C1 segment of cervical spinal cord (tissue), 14 donors: ENCODE results near the gene SMYD3.
"Not testable (repeated sequence)": the region's sequence is repeated elsewhere in the genome, so short reads cannot be mapped to it uniquely, and the experiment has no call there.

Experiments
- DNase-seq, 14 donors: peaks; one replicate each; lab custom pipeline; 2025; lab: John Stamatoyannopoulos, UW

The SMYD3 gene

GRCh38 chr1:245776139-245776538, 730.9 kb downstream of the SMYD3 start:
- DNase-seq, result no peak

- not testable (repeated sequence) for DNase-seq
Measured at GRCh38 chr1:245774931-245775330, 732.1 kb downstream of the SMYD3 start.

GRCh38 chr1:245774196-245774595, 732.9 kb downstream of the SMYD3 start:
- DNase-seq, result no peak

DNA sequence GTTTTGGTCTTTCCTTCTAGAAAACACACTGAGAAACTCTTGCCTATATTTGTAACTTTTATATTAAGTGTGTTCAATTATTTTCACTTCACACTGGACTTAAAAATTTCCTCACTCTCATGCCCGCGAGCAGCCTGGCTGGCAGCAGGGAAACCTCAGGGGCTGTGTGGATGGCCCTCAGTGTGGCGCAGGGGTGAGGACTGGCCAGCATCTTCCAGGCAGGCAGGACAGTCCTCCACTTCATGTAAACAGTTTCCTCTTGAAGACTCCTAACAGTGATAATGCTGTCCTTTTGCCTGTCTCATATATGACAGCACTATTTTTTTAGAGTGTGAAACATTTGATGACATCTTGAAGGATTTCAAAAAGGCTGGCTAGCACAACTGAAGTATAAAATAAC, 733.7 kb downstream of the SMYD3 start:
- no peak for DNase-seq

DNA sequence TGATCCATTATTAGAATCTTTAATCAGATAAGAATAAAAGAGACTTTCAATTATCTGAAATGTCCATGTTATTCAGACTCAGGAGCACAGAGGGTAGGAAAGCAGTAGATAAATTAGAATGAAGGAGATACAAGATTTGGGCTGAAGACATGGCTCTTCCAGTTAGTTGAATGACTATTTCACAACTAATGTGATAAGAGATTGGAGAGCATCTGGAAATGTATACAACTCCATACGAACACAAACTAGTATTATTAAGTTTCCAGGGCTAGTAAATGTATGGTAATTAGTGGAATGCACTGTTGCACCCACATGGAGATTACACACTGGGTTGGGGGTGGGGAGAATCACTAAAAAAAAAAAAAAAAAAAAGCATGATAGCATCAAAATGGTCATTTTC, 734.3 kb downstream of the SMYD3 start:
- no peak for DNase-seq

DNA sequence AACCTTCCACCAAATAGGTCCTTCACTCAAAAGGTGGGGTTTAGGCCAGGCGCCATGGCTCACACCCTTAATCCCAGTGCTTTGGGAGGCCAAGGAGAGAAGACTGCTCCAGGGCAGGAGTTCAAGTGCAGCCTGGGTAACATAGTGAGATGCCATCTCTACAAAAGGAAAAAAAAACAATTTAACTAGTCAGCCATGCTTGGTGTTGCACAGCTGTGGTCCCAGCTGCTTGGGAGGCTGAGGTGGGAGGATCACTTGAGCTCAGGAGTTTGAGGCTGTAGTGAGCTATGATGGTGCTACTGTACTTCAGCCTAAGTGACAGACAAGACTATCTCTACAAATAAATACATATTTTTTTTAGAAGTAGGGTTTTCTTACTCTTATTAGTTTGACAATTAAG, 734.8 kb downstream of the SMYD3 start:
- DNase-seq, result no peak

DNA sequence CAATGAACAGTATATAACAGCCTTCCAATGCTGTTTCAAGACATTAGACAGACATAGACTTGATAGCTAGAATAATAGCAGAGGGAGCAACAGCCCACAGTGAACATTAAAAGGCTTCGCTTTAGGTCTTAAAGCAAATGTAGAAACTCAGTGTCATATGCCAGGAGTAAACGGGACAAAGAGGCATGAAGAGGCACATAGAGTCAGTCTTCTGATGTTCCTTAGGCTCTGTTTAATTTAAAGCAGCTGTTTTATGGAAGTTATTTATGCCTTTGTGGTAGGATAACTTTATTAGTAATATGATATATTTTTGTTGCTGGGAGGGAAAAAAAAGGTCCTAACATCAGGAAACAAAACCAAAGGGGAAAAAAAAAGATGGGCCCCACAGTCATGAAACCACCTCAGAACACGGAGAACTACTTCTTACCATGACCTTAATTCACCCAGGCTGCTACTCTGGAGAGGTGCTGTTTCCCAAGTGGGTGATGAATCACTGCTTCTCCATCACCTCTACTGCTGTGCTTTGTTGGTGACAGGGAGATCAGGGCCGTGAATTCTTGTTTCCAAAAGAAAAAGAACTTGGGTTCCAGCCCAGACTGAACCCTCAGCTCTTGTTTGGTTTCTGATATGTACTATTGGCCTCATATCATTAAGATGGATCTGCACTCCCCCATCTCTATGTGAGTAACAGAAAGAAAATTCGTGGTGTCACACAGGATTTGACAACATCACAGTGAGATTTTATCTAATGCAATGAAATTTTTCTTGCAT, 735.4 kb downstream of the SMYD3 start:
- DNase-seq, result no peak

- DNase-seq, result no peak
Measured at GRCh38 chr1:245770156-245770555, 736.9 kb downstream of the SMYD3 start.

- DNase-seq, result no peak
Measured at GRCh38 chr1:245768596-245768995, 738.5 kb downstream of the SMYD3 start.

DNA sequence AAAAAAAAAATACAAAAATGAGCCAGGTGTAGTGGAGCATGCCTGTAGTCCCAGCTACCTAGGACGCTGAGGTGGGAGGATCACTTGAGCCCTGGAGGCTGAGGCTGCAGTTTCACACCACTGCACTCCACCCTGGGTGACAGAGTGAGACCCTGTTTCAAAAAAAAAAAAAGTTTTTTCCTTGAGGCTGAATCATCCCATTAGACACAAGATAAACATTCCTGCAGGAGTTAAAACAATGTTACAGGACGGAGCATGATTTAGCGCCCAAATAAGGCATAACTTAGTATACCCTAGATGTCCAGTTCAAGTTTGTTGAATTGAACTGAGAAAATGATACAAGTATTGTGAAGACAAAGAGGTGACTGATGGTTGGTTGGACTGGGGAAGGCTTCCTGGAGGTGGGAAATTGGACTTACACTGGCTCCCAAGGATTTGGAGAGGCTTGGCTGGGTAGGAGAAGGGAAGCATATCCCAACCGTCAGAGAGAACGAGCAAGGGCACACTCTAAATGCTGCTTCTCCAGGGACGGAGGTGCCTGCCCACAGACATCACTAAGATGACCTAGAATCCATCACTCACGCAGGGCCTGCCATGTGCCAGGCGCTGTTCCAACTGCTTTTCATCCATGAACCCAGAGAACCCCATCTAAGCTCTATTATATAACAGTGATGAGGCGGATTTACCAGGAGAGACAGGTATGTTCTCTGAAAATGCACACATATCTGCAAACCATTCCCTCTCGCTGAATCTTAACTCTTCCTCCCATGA, 741.7 kb downstream of the SMYD3 start:
- DNase-seq, result peak in 1 of 14 donors; percentile 60

DNA sequence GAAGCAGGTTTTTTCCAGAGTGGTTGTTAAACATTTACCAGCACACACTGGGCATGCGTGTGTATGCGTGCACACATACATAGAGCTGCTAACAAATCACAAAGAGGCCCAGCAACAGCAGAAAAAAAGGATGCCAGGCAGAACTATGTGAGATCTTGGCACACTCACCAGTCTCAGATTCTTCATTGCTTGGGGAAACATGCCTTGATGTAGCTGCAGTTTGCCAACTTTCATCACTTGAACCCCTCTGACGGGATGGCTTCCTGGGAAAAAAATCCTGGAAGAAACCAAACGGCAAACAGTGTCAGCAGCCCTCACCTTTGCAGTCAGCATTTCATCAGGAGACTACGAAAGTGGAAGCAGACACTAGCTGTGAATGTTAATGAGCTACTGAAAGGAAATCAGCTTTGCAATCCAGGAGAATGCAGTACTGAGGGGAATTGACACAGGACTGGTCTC, 743.2 kb downstream of the SMYD3 start:
- DNase-seq, result peak in 1 of 14 donors; percentile 1

DNA sequence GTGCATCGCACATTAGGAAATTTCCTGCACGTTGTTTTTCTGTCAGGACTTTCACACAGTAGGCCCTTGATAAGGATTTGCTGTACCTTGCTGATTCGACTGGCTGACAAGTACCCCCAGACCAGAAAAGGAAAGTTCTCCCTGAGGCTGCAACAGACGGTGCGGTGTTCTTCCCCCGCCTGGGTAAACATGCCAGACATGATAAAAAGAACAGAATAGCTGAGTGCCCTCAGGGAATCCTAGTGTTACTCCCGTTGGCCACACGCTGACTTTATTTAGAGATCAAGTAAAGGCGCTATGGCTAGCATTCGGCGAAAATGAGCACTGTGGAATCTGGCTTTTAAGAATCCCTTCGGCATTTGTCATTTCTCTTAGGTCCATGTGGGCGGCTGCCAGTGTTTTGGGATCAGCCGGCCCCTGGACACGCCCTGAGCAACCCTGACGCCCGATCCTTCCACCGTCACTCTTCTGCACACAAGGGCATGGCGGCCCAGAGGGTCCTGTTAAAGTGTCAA, 744.6 kb downstream of the SMYD3 start:
- DNase-seq, result no peak

- no peak for DNase-seq
Measured at GRCh38 chr1:245760301-245760700, 746.8 kb downstream of the SMYD3 start.

GRCh38 chr1:245754463-245754961, 752.6 kb downstream of the SMYD3 start:
- DNase-seq, result no peak

- no peak for DNase-seq
Measured at GRCh38 chr1:245753807-245754206, 753.3 kb downstream of the SMYD3 start.

- no peak for DNase-seq
Measured at GRCh38 chr1:245752561-245752960, 754.5 kb downstream of the SMYD3 start.

DNA sequence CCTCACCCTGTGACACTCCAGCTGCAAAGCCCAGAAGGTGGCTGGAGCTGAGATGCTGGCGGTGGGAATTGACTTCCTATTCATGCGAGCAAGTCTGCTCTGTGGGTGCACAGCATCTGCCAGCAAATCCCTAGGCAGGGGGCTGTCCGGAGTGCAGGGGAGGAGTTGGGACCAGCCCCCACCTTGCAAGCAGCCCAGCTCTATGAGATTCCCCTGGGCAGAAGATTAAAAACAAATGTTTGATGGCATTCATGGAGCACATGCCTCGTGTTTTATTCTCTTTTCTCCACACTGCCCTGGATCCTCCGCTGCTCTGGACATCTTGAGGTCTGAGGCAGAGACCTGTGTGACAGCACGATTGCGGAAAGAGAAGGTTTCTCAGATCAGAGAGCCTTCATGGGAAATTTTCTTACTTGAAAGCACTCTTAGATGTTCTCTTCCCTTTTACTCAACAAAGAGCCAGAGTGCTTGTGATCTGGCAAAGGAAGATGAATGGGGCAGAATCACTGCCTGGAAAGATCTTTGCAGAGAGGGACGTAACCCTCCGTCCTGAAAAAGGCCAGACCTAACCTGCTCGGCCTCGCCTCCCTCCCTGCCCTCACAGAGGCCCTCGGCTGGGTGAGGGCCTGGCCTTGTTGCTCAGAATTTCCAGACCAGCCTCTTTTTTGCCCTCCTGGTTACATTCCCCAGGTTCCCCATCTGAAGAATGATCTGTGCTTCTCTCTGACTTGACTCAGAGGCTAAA, 755.2 kb downstream of the SMYD3 start:
- no peak for DNase-seq

GRCh38 chr1:245751116-245751515, 756.0 kb downstream of the SMYD3 start:
- no peak for DNase-seq

- DNase-seq, result no peak
Measured at GRCh38 chr1:245750261-245750660, 756.8 kb downstream of the SMYD3 start.

- no peak for DNase-seq
Measured at GRCh38 chr1:245749053-245749452, 758.0 kb downstream of the SMYD3 start.

- no peak for DNase-seq
Measured at GRCh38 chr1:245748646-245749045, 758.4 kb downstream of the SMYD3 start.

GRCh38 chr1:245748240-245748639, 758.8 kb downstream of the SMYD3 start:
- no peak for DNase-seq
